OCI-LY3 (cell line): Measurements from ENCODE around the gene ZNF530.

ENCODE experiments used
- EZH2phosphoT487 ChIP-seq: fragments of 200-600 bp; shearing (Covaris generic); IDR thresholded peaks from 2 replicates; pipeline ENCODE4 v1.6.1; 2018; ENCODE audit warnings: antibody characterized with exemption, mixed run types, low read depth
- TF ChIP-seq, protein P1 (sequence below): fragments of 200-600, 300-600 bp; sonication (generic); IDR thresholded peaks from 2 replicates; pipeline ENCODE4 v1.5.1; 2014; ENCODE audit warnings: antibody characterized with exemption, low read length, low read depth

DNA sequence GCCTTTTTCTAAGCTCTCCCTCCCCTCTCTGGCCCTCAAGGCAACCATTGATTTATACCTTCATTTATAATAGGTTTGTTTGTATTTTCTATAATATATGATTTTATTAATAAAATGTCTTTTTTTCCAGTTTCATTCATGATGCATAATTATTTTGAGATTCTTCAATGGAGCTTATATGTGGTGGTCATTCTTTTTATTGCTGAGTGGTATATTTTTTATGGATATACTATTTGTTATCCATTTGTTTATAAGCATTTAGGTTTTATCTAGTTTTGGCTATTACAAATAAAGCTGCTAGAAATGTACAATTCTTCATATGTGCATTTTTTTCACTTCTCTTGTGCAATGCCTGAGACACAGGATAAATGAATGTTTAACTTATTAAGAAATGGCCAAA lies 44.0 kb downstream of the ZNF530 start:
- TF ChIP-seq, protein P1, sequence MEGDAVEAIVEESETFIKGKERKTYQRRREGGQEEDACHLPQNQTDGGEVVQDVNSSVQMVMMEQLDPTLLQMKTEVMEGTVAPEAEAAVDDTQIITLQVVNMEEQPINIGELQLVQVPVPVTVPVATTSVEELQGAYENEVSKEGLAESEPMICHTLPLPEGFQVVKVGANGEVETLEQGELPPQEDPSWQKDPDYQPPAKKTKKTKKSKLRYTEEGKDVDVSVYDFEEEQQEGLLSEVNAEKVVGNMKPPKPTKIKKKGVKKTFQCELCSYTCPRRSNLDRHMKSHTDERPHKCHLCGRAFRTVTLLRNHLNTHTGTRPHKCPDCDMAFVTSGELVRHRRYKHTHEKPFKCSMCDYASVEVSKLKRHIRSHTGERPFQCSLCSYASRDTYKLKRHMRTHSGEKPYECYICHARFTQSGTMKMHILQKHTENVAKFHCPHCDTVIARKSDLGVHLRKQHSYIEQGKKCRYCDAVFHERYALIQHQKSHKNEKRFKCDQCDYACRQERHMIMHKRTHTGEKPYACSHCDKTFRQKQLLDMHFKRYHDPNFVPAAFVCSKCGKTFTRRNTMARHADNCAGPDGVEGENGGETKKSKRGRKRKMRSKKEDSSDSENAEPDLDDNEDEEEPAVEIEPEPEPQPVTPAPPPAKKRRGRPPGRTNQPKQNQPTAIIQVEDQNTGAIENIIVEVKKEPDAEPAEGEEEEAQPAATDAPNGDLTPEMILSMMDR = no peak
- TF ChIP-seq EZH2phosphoT487 = no peak
